NCI-H345 treated with DMSO at 0.1 percent for 48 hours (cell line): ENCODE measurements around the gene USE1.
"Not testable (repeated sequence)": the region's sequence is repeated elsewhere in the genome, so short reads cannot be mapped to it uniquely, and the experiment has no call there.

Experiments
- DNase-seq: peaks from one replicate; lab custom pipeline; 2025; ENCODE audit not compliant: unreplicated experiment; lab: John Stamatoyannopoulos, UW

Gene USE1, protein sequence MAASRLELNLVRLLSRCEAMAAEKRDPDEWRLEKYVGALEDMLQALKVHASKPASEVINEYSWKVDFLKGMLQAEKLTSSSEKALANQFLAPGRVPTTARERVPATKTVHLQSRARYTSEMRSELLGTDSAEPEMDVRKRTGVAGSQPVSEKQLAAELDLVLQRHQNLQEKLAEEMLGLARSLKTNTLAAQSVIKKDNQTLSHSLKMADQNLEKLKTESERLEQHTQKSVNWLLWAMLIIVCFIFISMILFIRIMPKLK

DNA sequence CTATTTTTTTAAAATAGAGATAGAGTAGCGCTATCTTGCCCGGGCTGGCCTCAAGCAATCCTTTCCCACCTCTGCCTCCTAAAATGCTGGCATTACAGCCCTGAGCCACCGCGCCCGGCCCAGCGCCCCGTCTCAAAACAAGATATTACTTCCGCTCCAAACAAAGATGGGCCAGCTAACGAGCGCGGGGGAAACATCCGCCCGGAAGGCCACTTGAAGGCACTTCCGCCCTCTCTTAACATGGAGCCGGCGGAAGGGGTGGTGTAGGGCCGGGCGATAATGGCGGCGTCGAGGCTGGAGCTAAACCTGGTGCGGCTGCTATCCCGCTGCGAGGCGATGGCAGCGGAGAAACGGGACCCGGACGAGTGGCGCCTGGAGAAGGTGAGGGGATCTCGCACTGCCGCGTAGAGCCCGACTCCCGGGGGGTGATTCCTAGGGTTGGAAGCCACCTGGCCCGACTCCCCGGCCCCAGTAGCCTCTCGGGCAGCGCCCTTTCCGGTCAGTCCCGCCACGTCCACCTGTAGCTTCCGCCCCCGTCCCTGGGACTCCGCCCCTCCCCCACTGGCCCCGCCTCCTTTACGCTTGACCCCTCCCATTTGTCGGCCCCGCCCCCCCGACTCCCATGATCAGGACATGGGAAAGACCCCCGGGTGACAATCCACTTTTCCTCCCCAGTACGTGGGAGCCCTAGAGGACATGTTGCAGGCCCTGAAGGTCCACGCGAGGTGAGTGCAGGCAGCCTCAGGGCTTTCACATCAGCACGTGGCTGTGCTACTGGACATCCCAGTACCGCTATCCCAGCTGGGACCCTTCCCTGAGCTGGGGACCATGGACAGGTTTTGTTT lies at the start of gene USE1:
TSS of gene USE1 (plus strand) at position 231 of the 845 bp plus-strand sequence. CDS start at position 280, 49 bp downstream.
- DNase-seq, result peak; percentile 68

DNA sequence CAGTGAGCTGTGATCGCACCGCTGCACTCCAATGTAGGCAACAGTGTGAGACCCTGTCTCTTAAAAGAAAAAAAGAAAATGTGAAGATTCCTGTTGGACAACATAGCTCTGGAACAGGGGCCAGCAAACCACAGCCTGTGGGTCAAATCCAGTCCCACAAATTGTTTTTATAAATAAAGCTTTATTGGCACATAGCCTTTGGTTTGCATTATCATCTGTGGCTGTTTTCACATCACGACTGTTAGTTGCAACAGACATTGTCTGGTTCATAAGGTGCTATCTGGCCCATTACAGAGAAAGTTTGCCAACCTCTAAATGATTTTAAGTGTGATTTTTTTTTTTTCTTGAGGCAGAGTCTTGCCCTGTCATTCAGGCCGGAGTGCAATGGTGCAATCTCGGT lies 49.4 kb upstream of the USE1 start:
- no peak for DNase-seq

DNA sequence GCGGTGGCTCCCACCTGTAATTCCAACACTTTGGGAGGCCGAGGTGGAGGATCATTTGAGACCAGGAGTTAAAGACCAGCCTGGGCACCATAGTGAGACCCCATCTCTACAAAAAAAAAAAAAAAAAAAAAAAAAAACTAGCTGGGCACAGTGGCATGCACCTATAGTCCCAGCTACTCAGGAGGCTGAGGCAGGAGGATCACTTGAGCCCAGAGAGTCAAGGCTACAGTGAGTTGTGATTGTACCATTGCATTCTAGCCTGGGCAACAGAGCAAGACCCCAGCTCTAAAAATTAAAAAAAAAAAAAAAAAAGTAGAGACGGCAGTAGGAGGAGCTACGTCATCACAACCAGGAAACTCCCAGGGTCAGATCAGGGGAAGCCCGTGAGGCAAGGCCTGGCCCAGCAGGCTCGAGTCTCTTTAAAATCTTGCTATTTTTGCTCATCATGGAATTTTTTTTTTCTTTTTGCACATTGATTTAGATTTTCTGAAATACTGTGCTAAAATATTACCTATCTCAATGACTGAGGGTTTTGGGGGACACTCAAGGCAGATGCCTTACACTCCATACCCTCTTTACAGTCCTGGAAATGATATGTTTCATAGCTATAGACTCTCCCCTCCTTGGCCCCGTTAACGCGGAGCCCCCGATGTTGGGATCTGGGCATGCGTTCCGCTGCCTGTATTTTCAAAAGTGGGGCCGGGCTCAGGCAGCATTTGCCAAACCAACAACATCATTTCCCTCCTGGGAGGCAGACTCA lies 44.4 kb upstream of the USE1 start:
- no peak for DNase-seq

- DNase-seq, result no peak
Measured at GRCh38 chr19:17171874-17172273, 43.3 kb upstream of the USE1 start.

DNA sequence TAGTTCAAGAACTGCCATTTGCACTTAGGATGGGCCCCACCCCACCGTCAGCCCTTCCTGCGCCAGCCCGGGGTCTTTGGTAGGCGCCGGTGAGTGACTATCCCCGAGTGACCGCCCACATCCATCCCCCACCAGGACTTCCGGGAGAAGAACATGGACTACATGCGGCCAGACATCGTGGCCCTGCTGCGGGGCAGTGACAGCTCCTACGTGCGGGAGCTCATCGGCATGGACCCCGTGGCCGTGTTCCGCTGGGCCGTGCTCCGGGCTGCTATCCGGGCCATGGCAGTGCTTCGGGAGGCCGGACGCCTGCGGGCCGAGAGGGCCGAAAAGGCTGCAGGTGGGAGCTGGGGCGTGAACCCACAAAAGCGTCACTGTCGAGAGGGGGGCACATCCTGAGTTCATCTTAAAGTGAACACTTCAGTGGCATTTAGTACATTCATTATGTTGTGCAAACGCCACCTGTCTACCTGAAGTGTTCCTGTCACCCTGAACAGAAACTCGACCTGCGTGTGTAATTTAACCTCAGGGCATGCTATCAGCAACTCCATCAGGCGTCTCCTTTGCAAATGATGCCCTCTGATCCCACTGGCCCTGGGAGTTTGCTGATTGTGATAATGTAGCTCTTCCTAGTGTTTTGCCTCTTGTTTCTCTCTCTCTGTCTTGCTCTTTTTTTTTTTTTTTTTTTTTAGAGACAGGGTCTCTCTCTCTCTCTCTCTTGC lies 42.4 kb upstream of the USE1 start:
- no peak for DNase-seq

GRCh38 chr19:17178291-17178690 lies 36.9 kb upstream of the USE1 start:
- no peak for DNase-seq

DNA sequence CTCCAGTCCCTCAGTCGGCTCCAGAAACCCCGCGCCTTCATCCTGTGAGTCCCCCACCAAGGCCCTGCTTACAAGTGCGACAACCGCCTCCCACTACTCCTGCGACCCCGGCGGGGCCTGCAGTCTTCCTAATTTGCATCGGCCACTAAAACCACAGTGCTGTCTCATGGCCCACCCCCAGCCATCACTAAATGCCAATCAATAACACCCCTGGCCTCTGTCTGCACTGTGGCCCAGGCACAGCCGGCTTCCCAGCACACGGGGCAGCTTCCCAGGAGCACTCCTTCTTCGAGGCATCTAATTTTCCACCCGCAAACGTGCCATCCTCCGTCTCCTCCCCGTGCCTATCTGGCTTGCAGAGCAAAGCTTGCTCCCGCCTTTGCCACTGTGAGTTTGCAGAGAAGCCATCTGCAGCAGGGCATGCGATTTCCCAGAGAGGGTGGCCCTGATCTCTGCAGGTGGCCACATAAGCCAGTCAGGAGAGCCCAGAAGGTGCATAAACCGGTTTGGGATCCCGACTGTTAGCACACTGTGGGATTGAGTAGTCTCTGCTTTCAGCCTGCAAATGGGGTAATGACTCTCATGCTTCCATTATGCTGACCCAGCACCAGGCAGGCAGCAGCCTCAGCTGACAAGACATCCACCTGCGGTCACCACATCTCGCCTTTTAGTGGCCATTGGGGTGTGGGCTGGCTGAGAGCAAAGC lies 34.0 kb upstream of the USE1 start:
- no peak for DNase-seq

DNA sequence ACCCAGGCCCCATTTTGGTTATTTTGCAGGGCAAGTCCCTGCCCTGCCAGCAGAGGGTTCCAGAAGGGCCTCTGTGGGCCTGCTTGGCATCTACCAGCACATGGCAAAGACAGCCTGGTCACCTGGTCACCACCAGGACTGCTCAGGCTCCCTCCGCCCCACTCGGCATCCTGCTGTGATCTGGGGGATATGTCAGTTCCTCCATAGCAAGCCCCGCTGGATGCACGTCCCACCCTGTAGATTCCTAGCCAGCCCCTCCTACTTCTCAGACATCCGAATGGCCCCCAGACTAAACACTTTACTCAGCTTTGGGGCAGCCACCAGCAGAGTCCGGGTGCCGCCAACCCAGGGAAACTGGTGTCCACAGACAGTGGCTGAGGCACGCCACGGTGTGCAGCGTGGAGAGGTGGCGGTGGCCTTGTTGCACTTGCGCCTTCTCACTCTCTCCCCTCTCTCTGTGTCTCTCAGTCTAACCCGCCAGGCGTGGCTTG lies 31.8 kb upstream of the USE1 start:
- DNase-seq, result no peak

DNA sequence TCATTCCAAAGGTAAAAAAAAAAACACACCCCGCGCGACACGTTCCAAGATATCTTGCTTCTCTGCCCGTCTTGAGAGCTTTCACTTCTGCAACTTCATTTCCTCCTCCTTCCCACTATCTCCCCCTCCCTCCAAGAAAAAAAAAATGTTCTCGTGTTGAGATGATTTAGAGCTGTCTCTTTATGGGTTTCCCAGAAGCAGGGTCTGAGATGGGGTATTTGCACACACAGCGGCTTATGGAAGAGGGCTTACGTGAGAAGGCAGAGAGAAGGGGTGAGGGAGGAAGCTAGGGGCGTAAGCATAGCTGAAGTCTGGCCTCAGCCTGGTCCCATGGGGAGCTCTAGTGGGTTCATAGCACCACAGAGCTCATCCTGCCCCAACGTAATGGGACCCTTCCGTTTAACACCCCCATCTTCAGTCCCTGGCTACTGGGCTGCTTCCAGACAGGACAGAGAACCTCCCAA lies 31.3 kb upstream of the USE1 start:
- no peak for DNase-seq

GRCh38 chr19:17184371-17184841 lies 30.8 kb upstream of the USE1 start:
- no peak for DNase-seq

DNA sequence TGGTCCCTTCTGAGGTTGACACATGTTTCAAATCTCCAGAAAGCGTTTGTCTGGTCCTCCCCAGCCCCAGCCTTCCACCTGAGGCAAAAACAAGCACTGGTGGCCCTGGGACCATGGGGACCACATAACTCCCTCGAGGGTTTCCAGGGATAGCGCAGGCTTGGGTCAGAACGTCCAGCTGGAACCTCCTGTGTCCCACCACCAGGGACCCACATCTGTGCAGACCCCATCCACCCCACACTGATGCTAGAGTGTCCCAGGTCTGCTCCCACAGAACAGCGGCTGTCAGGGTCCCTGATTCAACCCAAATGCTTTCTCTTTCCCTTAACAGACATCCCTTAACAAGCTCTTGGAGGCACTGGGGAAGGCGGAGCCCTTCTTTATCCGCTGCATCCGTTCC lies 29.6 kb upstream of the USE1 start:
- no peak for DNase-seq

GRCh38 chr19:17191736-17192135 lies 23.4 kb upstream of the USE1 start:
- not testable (repeated sequence) for DNase-seq

GRCh38 chr19:17192751-17193150 lies 22.4 kb upstream of the USE1 start:
- DNase-seq, result no peak

DNA sequence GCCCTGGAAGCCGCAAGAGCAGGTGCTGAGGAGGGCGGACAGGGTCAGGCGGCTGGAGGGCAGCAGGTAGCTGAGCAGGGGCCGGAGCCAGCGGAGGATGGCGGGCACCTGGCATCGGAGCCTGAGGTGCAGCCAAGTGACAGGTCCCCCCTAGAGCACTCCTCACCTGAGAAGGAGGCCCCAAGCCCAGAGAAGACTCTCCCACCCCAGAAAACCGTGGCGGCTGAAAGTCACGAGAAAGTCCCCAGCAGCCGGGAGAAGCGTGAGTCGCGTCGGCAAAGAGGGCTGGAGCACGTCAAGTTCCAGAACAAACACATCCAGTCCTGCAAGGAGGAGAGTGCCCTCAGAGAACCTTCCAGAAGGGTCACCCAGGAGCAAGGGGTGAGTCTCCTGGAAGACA lies 20.5 kb upstream of the USE1 start:
- no peak for DNase-seq

GRCh38 chr19:17195106-17195505 lies 20.1 kb upstream of the USE1 start:
- DNase-seq, result no peak

GRCh38 chr19:17196610-17197009 lies 18.5 kb upstream of the USE1 start:
- DNase-seq, result no peak

DNA sequence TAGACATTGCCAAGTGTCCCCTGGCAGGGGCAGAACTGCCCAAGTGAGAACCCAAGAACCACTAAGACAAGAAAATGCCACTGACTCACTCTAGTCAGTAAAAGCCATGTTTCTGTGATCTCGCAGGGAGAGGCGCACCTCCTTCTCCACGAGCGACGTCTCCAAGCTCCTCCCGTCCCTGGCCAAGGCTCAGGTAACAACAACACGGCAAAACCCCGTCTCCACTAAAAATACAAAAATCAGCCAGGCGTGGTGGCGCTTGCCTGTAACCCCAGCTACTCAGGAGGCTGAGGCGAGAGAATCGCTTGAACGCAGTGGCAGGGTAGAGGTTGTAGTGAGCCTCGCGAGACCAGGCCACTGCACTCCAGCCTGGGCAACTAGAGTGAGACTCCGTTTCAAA lies 17.5 kb upstream of the USE1 start:
- DNase-seq, result no peak

- no peak for DNase-seq
Measured at GRCh38 chr19:17200408-17201079, 14.6 kb upstream of the USE1 start.

GRCh38 chr19:17202249-17202648 lies 12.9 kb upstream of the USE1 start:
- no peak for DNase-seq

DNA sequence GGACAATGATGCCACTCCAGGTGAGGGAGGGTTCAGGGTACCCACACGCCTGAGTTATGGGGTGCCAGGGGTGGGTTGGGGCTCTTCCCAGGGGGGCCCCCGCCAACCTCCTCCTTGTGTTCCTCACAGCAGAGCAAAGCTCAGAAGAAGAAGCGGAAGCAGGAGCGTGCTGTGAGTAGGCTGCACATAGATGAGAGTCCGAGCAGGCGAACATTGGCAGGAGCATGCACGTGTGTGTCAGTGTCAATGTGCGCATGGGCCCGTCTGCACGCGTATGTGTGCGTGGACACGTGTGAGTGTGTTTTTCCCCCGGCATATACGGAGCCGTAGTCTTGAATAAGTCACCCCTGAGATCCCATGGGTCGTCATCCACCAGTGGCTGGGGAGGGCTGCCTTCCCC lies 12.4 kb upstream of the USE1 start:
- no peak for DNase-seq
